GM12891 (cell line): Measurements from ENCODE around the gene NHS.

Experiments used
- POLR2A ChIP-seq: IDR thresholded peaks from 2 replicates; pipeline ENCODE4 v1.6.1; 2011; ENCODE audit warnings: low read depth, low read length, control low read depth
- POLR2AphosphoS5 ChIP-seq: IDR thresholded peaks from 2 replicates; pipeline ENCODE4 v1.6.1; 2011; ENCODE audit warnings: low read depth, low read length, control low read depth
- SPI1 ChIP-seq: IDR thresholded peaks from 2 replicates; pipeline ENCODE4 v1.6.1; 2011; ENCODE audit warnings: low read depth, low read length, control low read depth
- TAF1 ChIP-seq: IDR thresholded peaks from 2 replicates; pipeline ENCODE4 v1.6.1; 2011; ENCODE audit warnings: low read depth, low read length, control low read depth

GRCh38 chrX:17553469-17553868 is 178.5 kb downstream of the NHS start:
- no peak for TF ChIP-seq POLR2A
- no peak for TF ChIP-seq TAF1
- no peak for TF ChIP-seq POLR2AphosphoS5
- no peak for TF ChIP-seq SPI1
